ENCODE data around the gene NDFIP1. TPM values are rescaled to one million over a fixed set of nuclear protein-coding genes. Genes with fewer than 3 reads are reported as not detected.

NDFIP1 gene
- total RNA-seq, 1 donor from 2014 or later, result 43.3 TPM

DNA sequence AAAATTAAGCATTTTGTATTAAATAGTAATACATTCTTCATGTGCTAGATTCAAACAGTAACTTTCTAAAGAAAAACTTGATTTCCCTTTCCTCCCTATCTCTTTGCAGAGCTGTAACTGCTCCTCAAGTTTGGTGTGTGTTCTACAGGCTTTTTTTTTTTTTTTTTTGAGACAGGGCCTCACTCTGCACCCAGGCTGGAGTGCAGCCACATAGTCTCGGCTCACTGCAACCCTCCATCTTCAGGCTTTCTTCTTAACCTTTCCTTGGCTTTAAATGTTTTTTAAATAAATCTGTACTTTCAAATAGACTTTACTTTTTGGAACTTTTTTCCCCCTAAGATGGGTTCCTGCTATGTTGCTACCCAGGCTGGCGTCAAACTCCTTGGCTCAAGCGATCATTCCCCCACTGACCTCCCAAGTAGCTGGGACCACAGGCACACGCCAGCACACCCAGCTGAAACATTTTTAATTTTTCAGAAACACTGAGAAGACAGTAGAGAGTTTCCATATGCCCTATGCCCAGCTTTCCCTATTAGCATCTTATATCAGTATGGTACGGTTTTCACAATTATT lies 9.1 kb downstream of the NDFIP1 start:
- H3K4me3 ChIP-seq (ENCODE audit: low read length in 3 of 3), result no peak overlapping the region
- no peaks in the 10 kb centered on the region for H3K9me3 ChIP-seq (ENCODE audit: control insufficient read depth in 3 of 3, low read length in 3 of 3)
- no peak overlapping the region for H3K9ac ChIP-seq (ENCODE audit: low read depth in 1 of 3, low read length in 3 of 3)
- H3K27me3 ChIP-seq (ENCODE audit: control insufficient read depth in 3 of 3, insufficient read depth in 3 of 3, low read length in 3 of 3), result no peaks in the 10 kb centered on the region
- peaks cover 2 to 7% (median 4%) of the 10 kb centered on the region in 3 donors for H3K36me3 ChIP-seq (ENCODE audit: control insufficient read depth in 3 of 3, insufficient read depth in 3 of 3, low read length in 3 of 3)
- H3K27ac ChIP-seq (ENCODE audit: low read depth, low read length), result no peak overlapping the region
- H3K4me1 ChIP-seq (ENCODE audit: control insufficient read depth in 3 of 3, insufficient read depth in 3 of 3, low read length in 3 of 3), result peaks cover 7 to 21% (median 20%) of the 10 kb centered on the region in 3 donors

DNA sequence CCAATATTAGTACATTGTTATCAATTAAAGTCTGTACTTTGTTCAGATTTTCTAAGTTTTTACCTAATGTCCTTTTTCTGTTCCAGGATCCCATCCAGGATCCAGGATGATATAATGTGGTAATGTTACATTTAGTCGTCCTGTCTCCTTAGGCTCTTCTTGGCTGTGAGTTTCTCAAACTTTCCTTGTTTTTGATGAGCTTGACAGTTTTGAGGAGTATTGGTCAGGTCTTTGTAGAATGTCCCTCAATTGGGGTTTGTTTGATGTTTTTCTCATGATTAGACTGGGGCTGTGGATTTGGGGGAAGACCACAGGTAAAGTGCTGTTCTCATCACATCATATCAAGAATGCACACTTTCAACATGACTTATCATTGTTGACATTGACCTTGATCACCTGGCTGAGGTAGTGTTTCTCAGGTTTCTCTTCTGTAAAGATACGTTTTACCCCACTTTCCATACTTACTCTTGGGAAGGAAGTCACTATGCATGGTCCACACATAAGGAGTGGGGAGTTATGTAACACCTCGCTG lies 9.6 kb downstream of the NDFIP1 start:
- H3K4me3 ChIP-seq (ENCODE audit: low read length in 3 of 3), result no peak overlapping the region
- peaks cover 7 to 21% (median 20%) of the 10 kb centered on the region in 3 donors for H3K4me1 ChIP-seq (ENCODE audit: control insufficient read depth in 3 of 3, insufficient read depth in 3 of 3, low read length in 3 of 3)
- no peak overlapping the region for H3K9ac ChIP-seq (ENCODE audit: low read depth in 1 of 3, low read length in 3 of 3)
- no peaks in the 10 kb centered on the region for H3K27me3 ChIP-seq (ENCODE audit: control insufficient read depth in 3 of 3, insufficient read depth in 3 of 3, low read length in 3 of 3)
- no peaks in the 10 kb centered on the region for H3K9me3 ChIP-seq (ENCODE audit: control insufficient read depth in 3 of 3, low read length in 3 of 3)
- peaks cover 2 to 7% (median 4%) of the 10 kb centered on the region in 3 donors for H3K36me3 ChIP-seq (ENCODE audit: control insufficient read depth in 3 of 3, insufficient read depth in 3 of 3, low read length in 3 of 3)
- H3K27ac ChIP-seq (ENCODE audit: low read depth, low read length), result no peak overlapping the region

DNA sequence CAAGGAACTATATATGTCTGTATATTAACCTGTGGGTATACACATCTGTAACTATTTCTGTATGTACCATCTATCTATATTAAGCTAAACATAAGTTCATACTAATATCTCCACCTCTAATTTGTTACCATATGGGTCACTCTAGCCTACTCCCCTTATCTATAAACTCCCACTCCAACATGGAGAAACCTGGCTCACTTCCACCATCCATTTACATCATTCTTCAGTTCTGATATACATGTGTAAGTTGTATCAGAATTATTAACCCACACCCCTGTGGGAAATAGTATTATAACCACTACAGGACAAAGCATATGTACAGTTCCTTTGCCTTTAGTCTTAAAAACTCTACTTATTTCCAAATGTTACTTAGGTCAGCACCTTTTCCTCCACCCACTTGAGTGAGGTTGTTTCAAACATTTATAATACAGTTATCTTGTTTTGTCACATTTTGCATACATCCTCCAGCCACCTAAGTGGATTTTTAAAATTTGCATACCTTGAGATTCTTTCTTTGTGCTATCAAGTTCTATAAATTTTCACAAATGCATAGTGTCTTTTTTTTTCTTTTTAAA lies 10.6 kb downstream of the NDFIP1 start:
- no peaks in the 10 kb centered on the region for H3K9me3 ChIP-seq (ENCODE audit: control insufficient read depth in 3 of 3, low read length in 3 of 3)
- peaks cover 7 to 21% (median 16%) of the 10 kb centered on the region in 3 donors for H3K4me1 ChIP-seq (ENCODE audit: control insufficient read depth in 3 of 3, insufficient read depth in 3 of 3, low read length in 3 of 3)
- no peaks in the 10 kb centered on the region for H3K27me3 ChIP-seq (ENCODE audit: control insufficient read depth in 3 of 3, insufficient read depth in 3 of 3, low read length in 3 of 3)
- H3K27ac ChIP-seq (ENCODE audit: low read depth, low read length), result no peak overlapping the region
- H3K9ac ChIP-seq (ENCODE audit: low read depth in 1 of 3, low read length in 3 of 3), result no peak overlapping the region
- peaks cover 2 to 7% (median 4%) of the 10 kb centered on the region in 3 donors for H3K36me3 ChIP-seq (ENCODE audit: control insufficient read depth in 3 of 3, insufficient read depth in 3 of 3, low read length in 3 of 3)
- H3K4me3 ChIP-seq (ENCODE audit: low read length in 3 of 3), result no peak overlapping the region

DNA sequence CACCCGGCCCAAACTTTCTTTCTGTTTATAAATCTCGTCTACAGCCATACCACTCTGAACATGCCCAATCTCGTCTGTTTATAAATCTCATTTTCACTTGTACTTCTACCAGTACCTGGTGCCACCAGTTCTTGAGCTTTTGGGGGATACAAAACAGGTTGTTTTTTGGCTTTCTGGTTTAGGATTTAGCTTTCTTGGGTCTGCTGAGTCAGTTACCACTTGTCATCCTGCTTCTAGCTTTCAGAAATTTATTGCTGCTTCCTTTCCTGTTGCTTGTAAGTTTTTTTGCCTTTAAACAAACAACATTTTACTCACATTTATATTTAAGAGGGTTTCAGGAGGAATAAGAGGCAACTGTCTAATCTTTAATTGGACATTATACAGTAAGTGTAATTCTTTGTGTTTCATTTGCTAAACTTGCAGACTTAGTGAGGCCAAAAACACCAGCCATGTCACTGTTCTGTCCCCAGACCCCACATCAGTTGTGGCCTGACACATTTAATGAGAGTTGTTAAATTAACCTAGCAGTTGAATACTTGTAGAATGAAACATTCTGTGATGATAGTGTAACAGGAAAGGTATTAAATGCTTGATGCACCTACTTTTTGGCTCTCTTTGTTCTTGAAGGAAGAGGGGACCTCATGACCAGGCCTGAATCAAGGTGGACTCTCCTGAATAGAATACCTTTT lies 11.8 kb downstream of the NDFIP1 start:
- Histone ChIP-seq H3K9me3 (ENCODE audit: control insufficient read depth in 3 of 3, low read length in 3 of 3) (no peaks in the 10 kb centered on the region), H3K27ac (ENCODE audit: low read depth, low read length) (no peak overlapping the region), H3K4me1 (ENCODE audit: control insufficient read depth in 3 of 3, insufficient read depth in 3 of 3, low read length in 3 of 3) (peaks cover 7 to 17% (median 11%) of the 10 kb centered on the region in 3 donors), H3K4me3 (ENCODE audit: low read length in 3 of 3) (no peak overlapping the region), H3K9ac (ENCODE audit: low read depth in 1 of 3, low read length in 3 of 3) (peak overlapping the region in 1 of 3 donors; percentile 26), H3K27me3 (ENCODE audit: control insufficient read depth in 3 of 3, insufficient read depth in 3 of 3, low read length in 3 of 3) (no peaks in the 10 kb centered on the region), H3K36me3 (ENCODE audit: control insufficient read depth in 3 of 3, insufficient read depth in 3 of 3, low read length in 3 of 3) (peaks cover 2 to 7% (median 4%) of the 10 kb centered on the region in 3 donors)

DNA sequence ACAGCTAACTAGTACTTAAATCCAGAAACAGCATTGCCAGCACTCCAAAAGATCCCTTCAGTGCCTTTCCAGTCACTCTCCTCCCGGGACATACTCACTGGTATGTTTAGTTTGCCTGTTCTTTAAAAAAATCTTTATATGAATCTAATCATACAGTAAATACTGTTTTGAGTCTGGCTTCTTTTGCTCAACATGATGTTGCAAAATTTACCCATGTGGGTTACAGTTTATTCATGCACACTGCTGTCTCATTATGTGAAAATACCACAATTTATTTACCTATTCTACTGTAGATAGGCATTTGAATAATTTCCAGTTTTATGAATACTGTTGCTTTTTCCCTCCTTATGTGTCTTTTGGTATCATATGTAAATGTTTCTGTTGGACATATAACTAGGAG lies 13.5 kb downstream of the NDFIP1 start:
- Histone ChIP-seq H3K4me3 (ENCODE audit: low read length in 3 of 3) (no peak overlapping the region), H3K36me3 (ENCODE audit: control insufficient read depth in 3 of 3, insufficient read depth in 3 of 3, low read length in 3 of 3) (peaks cover 2 to 7% (median 4%) of the 10 kb centered on the region in 3 donors), H3K4me1 (ENCODE audit: control insufficient read depth in 3 of 3, insufficient read depth in 3 of 3, low read length in 3 of 3) (peaks cover 7 to 12% (median 7%) of the 10 kb centered on the region in 3 donors), H3K27me3 (ENCODE audit: control insufficient read depth in 3 of 3, insufficient read depth in 3 of 3, low read length in 3 of 3) (no peaks in the 10 kb centered on the region), H3K9me3 (ENCODE audit: control insufficient read depth in 3 of 3, low read length in 3 of 3) (no peaks in the 10 kb centered on the region), H3K27ac (ENCODE audit: low read depth, low read length) (no peak overlapping the region), H3K9ac (ENCODE audit: low read depth in 1 of 3, low read length in 3 of 3) (no peak overlapping the region)

DNA sequence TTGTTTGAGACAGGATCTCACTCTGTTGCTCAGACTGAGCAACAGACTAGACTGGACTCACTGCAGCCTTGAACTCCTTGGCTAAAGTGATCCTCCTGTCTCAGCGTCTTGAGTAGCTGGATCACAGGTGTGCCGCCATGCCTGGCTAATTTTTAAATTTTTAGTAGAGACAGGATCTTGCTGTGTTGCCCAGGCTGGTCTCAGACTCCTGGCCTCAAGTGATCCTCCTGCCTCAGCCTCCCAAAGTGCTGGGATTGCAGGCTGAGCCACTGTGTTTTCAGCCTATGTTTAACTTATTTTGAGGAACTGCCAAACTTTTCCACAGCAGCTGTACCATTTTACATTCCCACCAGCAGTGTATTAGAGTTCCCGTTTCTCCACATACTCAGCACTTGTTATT lies 16.8 kb downstream of the NDFIP1 start:
- Histone ChIP-seq H3K9me3 (ENCODE audit: control insufficient read depth in 3 of 3, low read length in 3 of 3) (no peaks in the 10 kb centered on the region), H3K36me3 (ENCODE audit: control insufficient read depth in 3 of 3, insufficient read depth in 3 of 3, low read length in 3 of 3) (peaks cover 2 to 7% (median 4%) of the 10 kb centered on the region in 3 donors), H3K9ac (ENCODE audit: low read depth in 1 of 3, low read length in 3 of 3) (no peak overlapping the region), H3K4me1 (ENCODE audit: control insufficient read depth in 3 of 3, insufficient read depth in 3 of 3, low read length in 3 of 3) (peaks cover 3 to 12% (median 6%) of the 10 kb centered on the region in 3 donors), H3K4me3 (ENCODE audit: low read length in 3 of 3) (no peak overlapping the region), H3K27me3 (ENCODE audit: control insufficient read depth in 3 of 3, insufficient read depth in 3 of 3, low read length in 3 of 3) (no peaks in the 10 kb centered on the region), H3K27ac (ENCODE audit: low read depth, low read length) (no peak overlapping the region)

DNA sequence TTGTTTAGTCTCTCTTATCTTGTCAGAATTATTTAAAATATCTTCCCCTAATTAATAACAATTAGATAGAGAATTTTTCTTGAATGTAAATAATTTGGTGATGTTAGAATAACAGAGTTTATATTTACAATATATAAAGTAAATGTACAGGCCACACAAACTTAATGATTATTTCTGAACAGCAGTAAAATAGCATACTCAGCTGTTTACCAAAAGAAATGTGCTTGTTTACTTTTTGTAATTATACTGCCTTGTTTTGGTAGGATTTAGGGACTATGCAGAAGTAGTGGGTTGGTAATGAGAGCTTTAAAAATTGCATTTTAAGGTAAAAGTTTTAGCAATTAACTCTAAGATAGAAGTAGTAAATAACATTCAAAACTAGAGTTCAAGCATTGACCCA lies 17.4 kb downstream of the NDFIP1 start:
- H3K36me3 ChIP-seq (ENCODE audit: control insufficient read depth in 3 of 3, insufficient read depth in 3 of 3, low read length in 3 of 3), result peaks cover under 1 to 7% (median 4%) of the 10 kb centered on the region in 3 donors
- no peak overlapping the region for H3K4me3 ChIP-seq (ENCODE audit: low read length in 3 of 3)
- no peaks in the 10 kb centered on the region for H3K27me3 ChIP-seq (ENCODE audit: control insufficient read depth in 3 of 3, insufficient read depth in 3 of 3, low read length in 3 of 3)
- H3K27ac ChIP-seq (ENCODE audit: low read depth, low read length), result no peak overlapping the region
- H3K9me3 ChIP-seq (ENCODE audit: control insufficient read depth in 3 of 3, low read length in 3 of 3), result no peaks in the 10 kb centered on the region
- peaks cover 0 to 7% (median 6%) of the 10 kb centered on the region in 3 donors for H3K4me1 ChIP-seq (ENCODE audit: control insufficient read depth in 3 of 3, insufficient read depth in 3 of 3, low read length in 3 of 3)
- no peak overlapping the region for H3K9ac ChIP-seq (ENCODE audit: low read depth in 1 of 3, low read length in 3 of 3)

DNA sequence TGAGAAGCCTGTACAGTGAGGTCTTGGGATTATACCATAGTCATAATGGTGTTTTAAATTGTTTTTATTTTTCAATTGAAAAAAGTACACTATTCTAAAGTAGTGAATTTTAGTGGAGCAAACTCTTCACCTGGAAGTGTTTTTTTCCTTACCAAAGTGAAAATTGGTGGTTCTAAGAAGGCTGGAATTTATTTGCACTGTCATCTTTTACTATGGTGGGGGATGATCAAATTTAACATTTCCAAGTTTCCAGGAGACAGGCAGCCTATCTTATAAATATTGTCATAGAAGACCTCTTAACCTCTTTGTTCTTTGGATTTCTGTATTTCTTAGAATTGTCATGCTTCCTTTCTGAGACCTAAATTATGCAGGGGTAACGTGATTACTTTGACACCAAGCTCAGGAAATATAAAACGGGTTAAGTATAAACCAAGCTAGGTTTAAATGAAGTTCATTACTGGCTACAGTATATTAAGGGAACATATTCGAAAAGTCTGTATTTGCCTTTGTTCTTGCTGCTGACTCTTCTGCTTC lies 20.2 kb downstream of the NDFIP1 start:
- Histone ChIP-seq H3K4me3 (ENCODE audit: low read length in 3 of 3) (no peak overlapping the region), H3K27ac (ENCODE audit: low read depth, low read length) (no peak overlapping the region), H3K27me3 (ENCODE audit: control insufficient read depth in 3 of 3, insufficient read depth in 3 of 3, low read length in 3 of 3) (no peaks in the 10 kb centered on the region), H3K36me3 (ENCODE audit: control insufficient read depth in 3 of 3, insufficient read depth in 3 of 3, low read length in 3 of 3) (peaks cover 6 to 16% (median 14%) of the 10 kb centered on the region in 3 donors), H3K9ac (ENCODE audit: low read depth in 1 of 3, low read length in 3 of 3) (no peak overlapping the region), H3K4me1 (ENCODE audit: control insufficient read depth in 3 of 3, insufficient read depth in 3 of 3, low read length in 3 of 3) (peaks cover 0 to 7% (median 6%) of the 10 kb centered on the region in 3 donors), H3K9me3 (ENCODE audit: control insufficient read depth in 3 of 3, low read length in 3 of 3) (no peaks in the 10 kb centered on the region)

DNA sequence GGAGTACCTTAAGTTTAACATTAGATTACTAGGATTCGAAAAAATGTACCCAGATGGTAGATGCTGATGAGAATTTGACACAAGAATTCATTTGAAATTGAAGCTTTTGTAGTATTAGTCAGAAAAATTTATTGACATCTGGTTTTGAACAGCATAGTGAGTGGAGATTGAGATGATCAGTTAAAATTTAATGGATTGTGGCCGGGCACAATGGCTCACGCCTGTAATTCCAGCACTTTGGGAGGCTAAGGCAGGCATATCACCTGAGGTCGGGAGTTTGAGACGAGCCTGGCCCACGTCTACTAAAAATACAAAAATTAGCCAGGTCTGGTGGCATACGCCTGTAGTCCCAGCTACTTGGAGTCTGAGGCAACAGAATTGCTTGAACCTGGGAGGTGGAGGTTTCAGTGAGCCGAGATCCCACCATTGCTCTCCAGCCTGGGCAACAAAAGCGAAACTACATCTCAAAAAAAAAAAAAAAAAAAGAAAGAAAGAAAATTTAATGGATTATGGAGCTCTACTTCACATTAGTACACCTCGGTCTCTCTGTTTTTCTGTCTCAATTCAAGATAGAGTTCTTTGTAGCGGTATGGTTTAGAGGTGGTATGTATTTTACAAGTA lies 21.0 kb downstream of the NDFIP1 start:
- Histone ChIP-seq H3K9me3 (ENCODE audit: control insufficient read depth in 3 of 3, low read length in 3 of 3) (no peaks in the 10 kb centered on the region), H3K9ac (ENCODE audit: low read depth in 1 of 3, low read length in 3 of 3) (no peak overlapping the region), H3K27ac (ENCODE audit: low read depth, low read length) (no peak overlapping the region), H3K4me3 (ENCODE audit: low read length in 3 of 3) (no peak overlapping the region), H3K27me3 (ENCODE audit: control insufficient read depth in 3 of 3, insufficient read depth in 3 of 3, low read length in 3 of 3) (no peaks in the 10 kb centered on the region), H3K4me1 (ENCODE audit: control insufficient read depth in 3 of 3, insufficient read depth in 3 of 3, low read length in 3 of 3) (peaks cover 0 to 7% (median 6%) of the 10 kb centered on the region in 3 donors), H3K36me3 (ENCODE audit: control insufficient read depth in 3 of 3, insufficient read depth in 3 of 3, low read length in 3 of 3) (peaks cover 6 to 16% (median 15%) of the 10 kb centered on the region in 3 donors)
